Testis (tissue), 2 donors: Measurements from ENCODE around the gene TP53BP2.

ENCODE experiments used
- POLR2A ChIP-seq: fragments of 450-650 bp; IDR thresholded peaks from one replicate; pipeline ENCODE4 v1.6.1; 2017; ENCODE audit warnings: antibody characterized with exemption, mild to moderate bottlenecking, moderate library complexity
- TF ChIP-seq, protein P1 (sequence below), 3 experiments: fragments of 450-650 bp in 2 of 3; fragments of 200-600 bp in 1 of 3; sonication (generic) in 1 of 3; IDR thresholded peaks; one replicate each; pipeline ENCODE4 v1.5.1; 2016 to 2019; ENCODE audit warnings: antibody characterized with exemption in 3 of 3, mild to moderate bottlenecking in 2 of 3, moderate library complexity in 1 of 3

DNA sequence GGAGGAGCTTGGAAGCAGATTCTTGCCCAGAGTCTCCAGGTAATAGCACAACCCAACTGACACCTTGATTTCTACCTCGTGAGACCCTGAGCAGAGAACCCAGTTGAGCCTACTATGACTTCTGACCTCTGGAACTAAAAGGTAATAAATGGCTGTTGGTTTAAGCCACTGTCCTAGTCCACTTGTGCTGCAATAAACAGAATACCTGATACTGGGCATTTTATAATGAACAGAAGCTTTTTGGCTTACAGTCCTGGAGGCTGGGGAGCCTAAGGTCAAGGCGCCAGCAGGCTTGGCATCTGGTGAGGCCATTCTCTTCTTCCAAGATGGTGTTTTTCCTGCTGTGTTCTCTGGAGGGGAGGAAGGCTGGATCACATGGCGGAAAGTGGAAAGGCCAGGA lies 39.9 kb upstream of the TP53BP2 start:
- no peak for TF ChIP-seq POLR2A
- TF ChIP-seq, protein P1, sequence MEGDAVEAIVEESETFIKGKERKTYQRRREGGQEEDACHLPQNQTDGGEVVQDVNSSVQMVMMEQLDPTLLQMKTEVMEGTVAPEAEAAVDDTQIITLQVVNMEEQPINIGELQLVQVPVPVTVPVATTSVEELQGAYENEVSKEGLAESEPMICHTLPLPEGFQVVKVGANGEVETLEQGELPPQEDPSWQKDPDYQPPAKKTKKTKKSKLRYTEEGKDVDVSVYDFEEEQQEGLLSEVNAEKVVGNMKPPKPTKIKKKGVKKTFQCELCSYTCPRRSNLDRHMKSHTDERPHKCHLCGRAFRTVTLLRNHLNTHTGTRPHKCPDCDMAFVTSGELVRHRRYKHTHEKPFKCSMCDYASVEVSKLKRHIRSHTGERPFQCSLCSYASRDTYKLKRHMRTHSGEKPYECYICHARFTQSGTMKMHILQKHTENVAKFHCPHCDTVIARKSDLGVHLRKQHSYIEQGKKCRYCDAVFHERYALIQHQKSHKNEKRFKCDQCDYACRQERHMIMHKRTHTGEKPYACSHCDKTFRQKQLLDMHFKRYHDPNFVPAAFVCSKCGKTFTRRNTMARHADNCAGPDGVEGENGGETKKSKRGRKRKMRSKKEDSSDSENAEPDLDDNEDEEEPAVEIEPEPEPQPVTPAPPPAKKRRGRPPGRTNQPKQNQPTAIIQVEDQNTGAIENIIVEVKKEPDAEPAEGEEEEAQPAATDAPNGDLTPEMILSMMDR (IDR thresholded peaks at IDR 0.05) = no peak
